ENCODE measurements around the gene LRG1. TPM values are rescaled to one million over a fixed set of nuclear protein-coding genes. Genes with fewer than 3 reads are reported as not detected.
"Not testable (repeated sequence)": the region's sequence is repeated elsewhere in the genome, so short reads cannot be mapped to it uniquely, and the experiment has no call there.

LRG1 gene
- polyA plus RNA-seq, 1 of the 3 experiments (the other 2 are of a cell fraction), result 0.12 TPM

DNA sequence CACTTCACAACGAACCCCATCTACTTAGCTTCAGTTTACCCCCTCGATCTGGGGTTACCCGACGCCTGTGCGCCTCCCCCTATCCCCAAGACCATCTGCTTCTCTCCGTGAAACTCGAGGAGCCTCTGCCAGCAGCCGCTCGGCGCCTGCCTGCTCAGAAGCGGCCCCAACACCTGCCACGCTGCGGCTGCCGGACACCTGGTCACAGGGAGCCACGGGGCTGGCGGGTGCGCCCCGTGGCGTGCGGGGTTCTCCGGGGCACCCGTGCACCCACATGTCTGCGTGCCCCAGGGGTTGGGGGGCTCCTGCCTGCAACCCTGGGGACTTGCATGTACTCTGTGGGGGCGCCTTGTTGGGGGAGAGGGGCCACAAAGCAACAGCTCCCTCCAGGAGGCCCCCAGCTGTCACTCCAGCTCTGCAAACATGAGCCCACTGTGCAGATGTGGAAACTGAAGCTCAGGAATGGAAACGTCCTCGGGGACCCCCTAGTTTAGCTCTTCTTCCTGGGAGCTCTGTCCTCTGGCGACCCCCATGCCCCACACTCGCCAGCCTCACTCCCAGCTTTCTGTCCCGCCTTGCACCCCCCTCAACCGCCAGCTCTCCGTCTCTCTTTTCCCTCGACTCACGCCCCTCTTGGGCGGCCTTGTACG is 26.7 kb upstream of the LRG1 start:
- 68% methylated on average over 22 of the region's 35 CpGs for WGBS (ENCODE audit: low lambda C conversion rate)
- H3K27me3 ChIP-seq (ENCODE audit: insufficient read depth), result no peaks in the 10 kb centered on the region
- H3K4me1 ChIP-seq (ENCODE audit: control insufficient read depth in 1 of 2, insufficient read depth in 2 of 2, low read depth in 1 of 2, low read length in 1 of 2), result no peaks in the 10 kb centered on the region; a peak in 1 of 4 replicates

GRCh38 chr19:4563562-4563961 is 23.7 kb upstream of the LRG1 start:
- H3K36me3 ChIP-seq (replicated peaks in 1 of 2; ENCODE audit: control insufficient read depth in 1 of 2, insufficient read depth in 2 of 2, low read length in 1 of 2); H3K4me1 ChIP-seq (ENCODE audit: control insufficient read depth in 1 of 2, insufficient read depth in 2 of 2, low read depth in 1 of 2, low read length in 1 of 2); H3K9me2 ChIP-seq; H3K79me2 ChIP-seq (ENCODE audit: insufficient read depth); DNase-seq; H3K27me3 ChIP-seq (ENCODE audit: insufficient read depth); POLR2A ChIA-PET; H3K9me3 ChIP-seq; H4K20me1 ChIP-seq (ENCODE audit: insufficient read depth); H3K4me2 ChIP-seq; H2AFZ ChIP-seq (ENCODE audit: low read depth); H3K4me3 ChIP-seq (ENCODE audit: low read depth in 2 of 2, low read length in 1 of 2); H3K27ac ChIP-seq (ENCODE audit: low read depth in 2 of 2, low read length in 1 of 2); H3K9ac ChIP-seq: not testable (repeated sequence)
- H3F3A ChIP-seq (replicated peaks; ENCODE audit: insufficient read depth), result peaks cover 10% of the 10 kb centered on the region
- WGBS (ENCODE audit: low lambda C conversion rate), result 62% methylated on average over 5 of the region's 5 CpGs
- CTCF ChIA-PET, result interaction anchor here (1.1 kb wide), 1 partner anchor 73 kb away, joined by 3 read pairs; no protein-coding TSS in a partner anchor

More for the DNA sequence above, 26.7 kb upstream of the LRG1 start:
- H3K36me3 ChIP-seq (replicated peaks in 1 of 2; ENCODE audit: control insufficient read depth in 1 of 2, insufficient read depth in 2 of 2, low read length in 1 of 2), result no peaks in the 10 kb centered on the region
- CTCF ChIA-PET, result interaction anchor here (0.6 to 13.0 kb wide), 21 partner anchors 8 to 367 kb away, joined by 3 to 200 read pairs (median 5); no protein-coding TSS in a partner anchor
- H3K4me3 ChIP-seq (ENCODE audit: low read depth in 2 of 2, low read length in 1 of 2), result no peak overlapping the region
- POLR2A ChIA-PET, result interaction anchor here (0.6 kb wide), 1 partner anchor 246 kb away, joined by 3 read pairs; no protein-coding TSS in a partner anchor
- peak; percentile 17 for DNase-seq
- TF ChIP-seq RAD21 (IDR thresholded peaks at IDR 0.05; ENCODE audit: low read length) (no peak), TCF12 (IDR thresholded peaks at IDR 0.05) (no peak)
- H3K79me2 ChIP-seq (ENCODE audit: insufficient read depth), result no peaks in the 10 kb centered on the region
- H4K20me1 ChIP-seq (ENCODE audit: insufficient read depth), result no peaks in the 10 kb centered on the region
- H3K9me2 ChIP-seq, result no peaks in the 10 kb centered on the region
- peaks cover 5% of the 10 kb centered on the region for H3F3A ChIP-seq (replicated peaks; ENCODE audit: insufficient read depth)
- no peak overlapping the region for H3K9ac ChIP-seq
- H3K27ac ChIP-seq (ENCODE audit: low read depth in 2 of 2, low read length in 1 of 2), result no peak overlapping the region
- H3K9me3 ChIP-seq, result no peaks in the 10 kb centered on the region
- no peak overlapping the region for H3K4me2 ChIP-seq
- H2AFZ ChIP-seq (ENCODE audit: low read depth), result no peak overlapping the region

DNA sequence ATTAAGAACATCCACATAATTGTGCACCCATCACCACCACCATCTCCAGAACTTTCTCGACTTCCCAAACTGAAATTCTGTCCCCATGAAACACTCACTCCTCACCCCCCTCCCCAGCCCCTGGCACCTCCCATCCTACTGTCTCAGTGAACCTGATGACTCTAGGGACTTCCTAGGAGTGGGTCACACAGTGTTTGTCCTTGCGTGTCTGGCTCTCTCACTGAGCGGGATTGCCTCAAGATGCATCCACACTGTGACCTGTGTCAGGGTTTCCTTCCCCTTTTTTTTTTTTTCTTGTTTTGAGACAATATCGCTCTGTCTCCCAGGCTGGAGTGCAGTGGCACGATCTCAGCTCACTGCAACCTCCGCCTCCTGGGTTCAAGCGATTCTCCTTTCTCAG is 22.2 kb upstream of the LRG1 start:
- DNase-seq; H3K79me2 ChIP-seq (ENCODE audit: insufficient read depth); H3K36me3 ChIP-seq (replicated peaks in 1 of 2; ENCODE audit: control insufficient read depth in 1 of 2, insufficient read depth in 2 of 2, low read length in 1 of 2); POLR2A ChIA-PET; H3K27ac ChIP-seq (ENCODE audit: low read depth in 2 of 2, low read length in 1 of 2); H3K4me1 ChIP-seq (ENCODE audit: control insufficient read depth in 1 of 2, insufficient read depth in 2 of 2, low read depth in 1 of 2, low read length in 1 of 2); H3K9ac ChIP-seq; H3K4me2 ChIP-seq; H3F3A ChIP-seq (replicated peaks; ENCODE audit: insufficient read depth); H3K9me3 ChIP-seq; CTCF ChIA-PET; H3K27me3 ChIP-seq (ENCODE audit: insufficient read depth); H4K20me1 ChIP-seq (ENCODE audit: insufficient read depth); H2AFZ ChIP-seq (ENCODE audit: low read depth); H3K4me3 ChIP-seq (ENCODE audit: low read depth in 2 of 2, low read length in 1 of 2); H3K9me2 ChIP-seq: not testable (repeated sequence)
- WGBS (ENCODE audit: low lambda C conversion rate), result 72% methylated on average over 7 of the region's 7 CpGs

GRCh38 chr19:4559569-4559968 is 19.7 kb upstream of the LRG1 start, which contains the start of gene SEMA6B:
Gene SEMA6B, minus strand, starts transcription at chr19:4559684. Its CDS starts 1,227 bp downstream, at chr19:4558457.
- 79% methylated on average over 11 of the region's 13 CpGs for WGBS (ENCODE audit: low lambda C conversion rate)
- Histone ChIP-seq H3K36me3 (replicated peaks in 1 of 2; ENCODE audit: control insufficient read depth in 1 of 2, insufficient read depth in 2 of 2, low read length in 1 of 2) (no peaks in the 10 kb centered on the region), H3K79me2 (ENCODE audit: insufficient read depth) (no peaks in the 10 kb centered on the region), H3K4me1 (ENCODE audit: control insufficient read depth in 1 of 2, insufficient read depth in 2 of 2, low read depth in 1 of 2, low read length in 1 of 2) (peaks cover 0 to 8% of the 10 kb centered on the region in 2 experiments; a peak in 1 of 4 replicates), H3K27ac (ENCODE audit: low read depth in 2 of 2, low read length in 1 of 2) (no peak within 1 kb of the TSS), H4K20me1 (ENCODE audit: insufficient read depth) (no peaks in the 10 kb centered on the region), H3K9me3 (no peaks in the 10 kb centered on the region), H2AFZ (ENCODE audit: low read depth) (no peak within 1 kb of the TSS), H3K9me2 (no peaks in the 10 kb centered on the region), H3K4me3 (ENCODE audit: low read depth in 2 of 2, low read length in 1 of 2) (peak within 1 kb of the TSS in 1 of 2 experiments; percentile 43; a peak in 1 of 4 replicates), H3K4me2 (no peak within 1 kb of the TSS), H3F3A (replicated peaks; ENCODE audit: insufficient read depth) (peaks cover 14% of the 10 kb centered on the region), H3K27me3 (ENCODE audit: insufficient read depth) (no peaks in the 10 kb centered on the region), H3K9ac (no peak within 1 kb of the TSS)
- DNase-seq, result no peak
- ChIA-PET POLR2A (no interaction called here), CTCF (interaction anchor here (0.8 to 3.3 kb wide), 12 partner anchors 11 to 78 kb away, joined by 3 to 24 read pairs (median 6); partner anchors contain the start of gene PLIN5)
- TF ChIP-seq POLR2AphosphoS5 (IDR thresholded peaks at IDR 0.05; ENCODE audit: low read depth, low read length) (no peak), FOXJ3 (CRISPR knock-in tag; IDR thresholded peaks at IDR 0.05) (no peak), RAD21 (IDR thresholded peaks at IDR 0.05; ENCODE audit: low read length) (no peak), RXRA (IDR thresholded peaks at IDR 0.05; ENCODE audit: borderline replicate concordance, low read depth) (no peak), JUND (IDR thresholded peaks at IDR 0.05) (no peak), RCOR1 (IDR thresholded peaks at IDR 0.05; ENCODE audit: low read length) (no peak), GABPA (IDR thresholded peaks at IDR 0.05; ENCODE audit: low read depth) (no peak), CHD2 (IDR thresholded peaks at IDR 0.05; ENCODE audit: low read length, partially characterized antibody) (no peak)
- TF ChIP-seq, protein P1, sequence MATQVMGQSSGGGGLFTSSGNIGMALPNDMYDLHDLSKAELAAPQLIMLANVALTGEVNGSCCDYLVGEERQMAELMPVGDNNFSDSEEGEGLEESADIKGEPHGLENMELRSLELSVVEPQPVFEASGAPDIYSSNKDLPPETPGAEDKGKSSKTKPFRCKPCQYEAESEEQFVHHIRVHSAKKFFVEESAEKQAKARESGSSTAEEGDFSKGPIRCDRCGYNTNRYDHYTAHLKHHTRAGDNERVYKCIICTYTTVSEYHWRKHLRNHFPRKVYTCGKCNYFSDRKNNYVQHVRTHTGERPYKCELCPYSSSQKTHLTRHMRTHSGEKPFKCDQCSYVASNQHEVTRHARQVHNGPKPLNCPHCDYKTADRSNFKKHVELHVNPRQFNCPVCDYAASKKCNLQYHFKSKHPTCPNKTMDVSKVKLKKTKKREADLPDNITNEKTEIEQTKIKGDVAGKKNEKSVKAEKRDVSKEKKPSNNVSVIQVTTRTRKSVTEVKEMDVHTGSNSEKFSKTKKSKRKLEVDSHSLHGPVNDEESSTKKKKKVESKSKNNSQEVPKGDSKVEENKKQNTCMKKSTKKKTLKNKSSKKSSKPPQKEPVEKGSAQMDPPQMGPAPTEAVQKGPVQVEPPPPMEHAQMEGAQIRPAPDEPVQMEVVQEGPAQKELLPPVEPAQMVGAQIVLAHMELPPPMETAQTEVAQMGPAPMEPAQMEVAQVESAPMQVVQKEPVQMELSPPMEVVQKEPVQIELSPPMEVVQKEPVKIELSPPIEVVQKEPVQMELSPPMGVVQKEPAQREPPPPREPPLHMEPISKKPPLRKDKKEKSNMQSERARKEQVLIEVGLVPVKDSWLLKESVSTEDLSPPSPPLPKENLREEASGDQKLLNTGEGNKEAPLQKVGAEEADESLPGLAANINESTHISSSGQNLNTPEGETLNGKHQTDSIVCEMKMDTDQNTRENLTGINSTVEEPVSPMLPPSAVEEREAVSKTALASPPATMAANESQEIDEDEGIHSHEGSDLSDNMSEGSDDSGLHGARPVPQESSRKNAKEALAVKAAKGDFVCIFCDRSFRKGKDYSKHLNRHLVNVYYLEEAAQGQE (IDR thresholded peaks at IDR 0.05; ENCODE audit: low read depth, low read length), result no peak
- TF ChIP-seq, protein P2, sequence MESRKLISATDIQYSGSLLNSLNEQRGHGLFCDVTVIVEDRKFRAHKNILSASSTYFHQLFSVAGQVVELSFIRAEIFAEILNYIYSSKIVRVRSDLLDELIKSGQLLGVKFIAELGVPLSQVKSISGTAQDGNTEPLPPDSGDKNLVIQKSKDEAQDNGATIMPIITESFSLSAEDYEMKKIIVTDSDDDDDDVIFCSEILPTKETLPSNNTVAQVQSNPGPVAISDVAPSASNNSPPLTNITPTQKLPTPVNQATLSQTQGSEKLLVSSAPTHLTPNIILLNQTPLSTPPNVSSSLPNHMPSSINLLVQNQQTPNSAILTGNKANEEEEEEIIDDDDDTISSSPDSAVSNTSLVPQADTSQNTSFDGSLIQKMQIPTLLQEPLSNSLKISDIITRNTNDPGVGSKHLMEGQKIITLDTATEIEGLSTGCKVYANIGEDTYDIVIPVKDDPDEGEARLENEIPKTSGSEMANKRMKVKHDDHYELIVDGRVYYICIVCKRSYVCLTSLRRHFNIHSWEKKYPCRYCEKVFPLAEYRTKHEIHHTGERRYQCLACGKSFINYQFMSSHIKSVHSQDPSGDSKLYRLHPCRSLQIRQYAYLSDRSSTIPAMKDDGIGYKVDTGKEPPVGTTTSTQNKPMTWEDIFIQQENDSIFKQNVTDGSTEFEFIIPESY (IDR thresholded peaks at IDR 0.05; ENCODE audit: borderline replicate concordance, low read depth), result no peak

Measured in SK-N-SH (cell line).